Gastrocnemius medialis (tissue), 4 donors: ENCODE data around the gene TNFRSF1A.

Source experiments
- POLR2A ChIP-seq, 2 donors: fragments of 450-650 bp; IDR thresholded peaks; one replicate each; pipeline ENCODE4 v1.6.1; 2017; ENCODE audit warnings: antibody characterized with exemption in 2 of 2, mild to moderate bottlenecking in 2 of 2, moderate library complexity in 2 of 2
- TF ChIP-seq, protein P1 (sequence below), 5 experiments: fragments of 450-650 bp in 3 of 5; fragments of 200-600 bp in 2 of 5; sonication (generic) in 2 of 5; IDR thresholded peaks in 4 of 5; conservative IDR thresholded peaks in 1 of 5; 1 replicate in 4 of 5; 2 replicates in 1 of 5; pipeline ENCODE4 v1.5.1; 2016 to 2019; ENCODE audit warnings: antibody characterized with exemption in 5 of 5, mild to moderate bottlenecking in 3 of 5, moderate library complexity in 3 of 5

DNA sequence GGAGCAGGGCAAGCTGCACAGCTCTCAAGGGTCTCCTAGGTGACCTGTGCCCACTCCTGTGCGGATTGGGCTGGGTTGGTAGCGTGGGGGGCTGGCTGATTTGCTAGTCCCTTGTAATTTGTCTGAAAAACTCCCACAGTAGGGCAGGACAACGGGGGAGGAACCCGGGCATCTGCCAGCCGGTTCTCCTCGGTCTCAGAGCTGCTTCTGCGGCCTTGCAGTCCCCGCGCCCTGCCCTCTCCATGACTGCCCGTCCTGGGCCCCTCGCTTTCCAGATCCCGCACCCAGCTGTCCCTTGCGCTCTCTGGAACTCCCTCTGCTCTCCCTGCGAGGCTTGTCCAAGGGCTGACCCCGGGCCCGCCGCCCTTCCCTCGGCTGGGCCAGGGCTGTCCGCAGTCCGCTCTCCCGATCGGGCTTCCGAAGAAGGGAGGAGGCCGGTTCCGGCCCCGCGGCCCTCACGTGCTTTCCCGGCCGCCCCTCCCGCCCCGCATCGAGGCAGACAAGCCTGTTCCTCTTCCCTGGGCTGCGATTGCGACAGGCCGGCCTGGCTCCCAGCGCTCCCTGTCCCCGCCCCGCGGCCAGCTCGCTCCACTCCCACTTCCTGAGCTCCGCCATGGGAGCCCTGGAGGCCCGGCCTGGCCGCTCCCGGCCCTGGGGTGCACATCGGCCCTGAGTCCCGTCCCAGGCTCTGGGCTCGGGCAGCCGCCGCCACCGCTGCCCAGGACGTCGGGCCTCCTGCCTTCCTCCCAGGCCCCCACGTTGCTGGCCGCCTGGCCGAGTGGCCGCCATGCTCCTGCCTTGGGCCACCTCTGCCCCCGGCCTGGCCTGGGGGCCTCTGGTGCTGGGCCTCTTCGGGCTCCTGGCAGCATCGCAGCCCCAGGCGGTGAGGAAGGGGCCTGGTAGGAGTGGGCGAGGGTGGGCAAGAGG is 42.0 kb upstream of the TNFRSF1A start, which contains the start of gene LTBR:
- TF ChIP-seq, protein P1, sequence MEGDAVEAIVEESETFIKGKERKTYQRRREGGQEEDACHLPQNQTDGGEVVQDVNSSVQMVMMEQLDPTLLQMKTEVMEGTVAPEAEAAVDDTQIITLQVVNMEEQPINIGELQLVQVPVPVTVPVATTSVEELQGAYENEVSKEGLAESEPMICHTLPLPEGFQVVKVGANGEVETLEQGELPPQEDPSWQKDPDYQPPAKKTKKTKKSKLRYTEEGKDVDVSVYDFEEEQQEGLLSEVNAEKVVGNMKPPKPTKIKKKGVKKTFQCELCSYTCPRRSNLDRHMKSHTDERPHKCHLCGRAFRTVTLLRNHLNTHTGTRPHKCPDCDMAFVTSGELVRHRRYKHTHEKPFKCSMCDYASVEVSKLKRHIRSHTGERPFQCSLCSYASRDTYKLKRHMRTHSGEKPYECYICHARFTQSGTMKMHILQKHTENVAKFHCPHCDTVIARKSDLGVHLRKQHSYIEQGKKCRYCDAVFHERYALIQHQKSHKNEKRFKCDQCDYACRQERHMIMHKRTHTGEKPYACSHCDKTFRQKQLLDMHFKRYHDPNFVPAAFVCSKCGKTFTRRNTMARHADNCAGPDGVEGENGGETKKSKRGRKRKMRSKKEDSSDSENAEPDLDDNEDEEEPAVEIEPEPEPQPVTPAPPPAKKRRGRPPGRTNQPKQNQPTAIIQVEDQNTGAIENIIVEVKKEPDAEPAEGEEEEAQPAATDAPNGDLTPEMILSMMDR (IDR thresholded peaks at IDR 0.05 in 4 of 5, conservative IDR thresholded peaks at IDR 0.05 in 1 of 5), result peak; percentile 3 to 43 (median 23)
- peak; percentile 75 to 79 for TF ChIP-seq POLR2A (IDR thresholded peaks at IDR 0.05)
